T-cell (primary cell): ENCODE data around the gene URAD. TPM values are rescaled to one million over a fixed set of nuclear protein-coding genes. Genes with fewer than 3 reads are reported as not detected.

Source experiments
- ATAC-seq, 4 experiments: fragments of 200-7000 bp in 3 of 4; fragments of 150-1000 bp in 1 of 4; cut with Tn5 transposase; replicated peaks in 1 of 4; 1 replicate in 3 of 4; 2 replicates in 1 of 4; pipeline ENCODE4 v1.10.0; 2021; ENCODE audit warnings: moderate library complexity in 3 of 4, mild to moderate bottlenecking in 2 of 4, moderate number of reproducible peaks in 1 of 4
- CTCF ChIA-PET, 2 donors: fragments of 300-600 bp; sonication (Branson Sonifier 250); formaldehyde crosslinking; loops; one replicate each; lab custom pipeline; 2022; ENCODE audit warnings: antibody characterized with exemption in 2 of 2; lab: Charles Lee
- POLR2A ChIA-PET, 2 donors: fragments of 300-600 bp; sonication (Branson Sonifier 250); formaldehyde crosslinking; loops; one replicate each; lab custom pipeline; 2022; ENCODE audit warnings: antibody characterized with exemption in 2 of 2; lab: Charles Lee
- DNase-seq, 35 experiments: peaks; one replicate each; pipeline versions ENCODE4 v3.0.0 to v3.0.0-alpha.2; 2013 to 2023
- H3K27ac ChIP-seq: one replicate; pipeline ENCODE4 v1.5.1; 2013; ENCODE audit warnings: low read length
- H3K27me3 ChIP-seq, 2 experiments: replicated peaks in 1 of 2; 1 replicate in 1 of 2; 2 replicates in 1 of 2; pipeline versions ENCODE4 v1.6.1 to v1.7.0; 2013; ENCODE audit warnings: low read length in 1 of 2, mixed read lengths in 1 of 2; ENCODE audit not compliant: control insufficient read depth in 2 of 2, insufficient read depth in 2 of 2; ENCODE audit errors: extremely low read depth in 1 of 2
- H3K36me3 ChIP-seq, 2 donors: 1 replicate in 1 of 2; 2 replicates in 1 of 2; pipeline versions ENCODE4 v1.6.1 to v1.7.0; 2013; ENCODE audit warnings: low read length in 1 of 2; ENCODE audit not compliant: control insufficient read depth in 2 of 2, insufficient read depth in 1 of 2; ENCODE audit errors: extremely low read depth in 1 of 2
- H3K4me1 ChIP-seq, 2 experiments: 1 replicate in 1 of 2; 2 replicates in 1 of 2; pipeline versions ENCODE4 v1.6.1 to v1.7.0; 2013; ENCODE audit warnings: low read length in 2 of 2, mixed read lengths in 1 of 2; ENCODE audit not compliant: insufficient read depth in 2 of 2, control insufficient read depth in 1 of 2; ENCODE audit errors: extremely low read depth in 1 of 2
- H3K4me3 ChIP-seq, 2 donors: 1 replicate in 1 of 2; 2 replicates in 1 of 2; pipeline versions ENCODE4 v1.5.1 to v1.7.0; 2013; ENCODE audit warnings: mild to moderate bottlenecking in 2 of 2, low read length in 1 of 2, moderate library complexity in 1 of 2; ENCODE audit not compliant: control insufficient read depth in 1 of 2; ENCODE audit errors: extremely low read depth in 1 of 2
- H3K9me3 ChIP-seq: 2 replicates; pipeline ENCODE4 v1.7.0; 2013
- H3K27ac Mint-ChIP-seq, 2 donors: one replicate each; pipeline ENCODE4 v1.8.0; 2020 to 2021; ENCODE audit warnings: mild to moderate bottlenecking in 2 of 2, mixed read lengths in 2 of 2
- H3K27me3 Mint-ChIP-seq, 2 donors: one replicate each; pipeline ENCODE4 v1.8.0; 2021 to 2022; ENCODE audit warnings: mixed read lengths in 2 of 2
- H3K36me3 Mint-ChIP-seq: one replicate; pipeline ENCODE4 v1.8.0; 2021; ENCODE audit warnings: mixed read lengths
- H3K4me1 Mint-ChIP-seq, 3 donors: one replicate each; pipeline ENCODE4 v1.8.0; 2020 to 2022; ENCODE audit warnings: mixed read lengths in 3 of 3, mild to moderate bottlenecking in 1 of 3
- H3K4me3 Mint-ChIP-seq, 3 donors: one replicate each; pipeline ENCODE4 v1.8.0; 2020 to 2022; ENCODE audit warnings: mild to moderate bottlenecking in 3 of 3, mixed read lengths in 3 of 3, moderate library complexity in 3 of 3
- H3K9me3 Mint-ChIP-seq, 3 donors: one replicate each; pipeline ENCODE4 v1.8.0; 2020 to 2022; ENCODE audit warnings: mixed read lengths in 3 of 3
- WGBS: methylation state at CpG from one replicate; pipeline ENCODE4 v1.1.5; 2013; ENCODE audit warnings: missing lambda C conversion rate; ENCODE audit not compliant: insufficient coverage; 5-methylcytosine and 5-hydroxymethylcytosine counted together
- total RNA-seq, 35 experiments: library from RNA in 6 of 35; stranded (reverse) in 6 of 35; fragments of 120-200 nt in 1 of 35; gene quantifications; one replicate each; pipeline versions ENCODE4 v1.2.1 to v1.2.4 and lab custom pipeline; 2013 to 2026

The URAD gene
- total RNA-seq, 5 donors from 2014 or later (not counting 1 experiment from before 2014, with no cell fraction given) = not detected

GRCh38 chr13:27982361-27982760, 6.1 kb downstream of the URAD start:
- H3K27ac Mint-ChIP-seq = no peak overlapping the region
- DNase-seq = no peak
- Histone ChIP-seq H3K36me3 (no peaks in the 10 kb centered on the region), H3K27me3 (peaks cover 28 to 66% of the 10 kb centered on the region in 2 experiments), H3K9me3 (no peaks in the 10 kb centered on the region), H3K4me3 (no peak overlapping the region), H3K27ac (no peak overlapping the region), H3K4me1 (peaks cover 0 to 18% of the 10 kb centered on the region in 2 experiments)
- CTCF ChIA-PET = interaction anchor here (0.6 to 3.7 kb wide), 5 partner anchors 15 to 620 kb away, joined by 3 to 51 read pairs (median 14); no protein-coding TSS in a partner anchor
- H3K4me3 Mint-ChIP-seq = no peak overlapping the region
- WGBS = 70% methylated on average over 2 of the region's 2 CpGs
- no peaks in the 10 kb centered on the region for H3K9me3 Mint-ChIP-seq
- POLR2A ChIA-PET = no interaction called here
- no peaks in the 10 kb centered on the region for H3K36me3 Mint-ChIP-seq
- peaks cover 66 to 70% of the 10 kb centered on the region in 2 donors for H3K27me3 Mint-ChIP-seq
- peaks cover 8 to 23% (median 21%) of the 10 kb centered on the region in 3 donors for H3K4me1 Mint-ChIP-seq
- no peak for ATAC-seq

- Mint-ChIP-seq H3K27me3 (peaks cover 62 to 70% of the 10 kb centered on the region in 2 donors), H3K9me3 (no peaks in the 10 kb centered on the region), H3K4me1 (peaks cover 9 to 25% (median 22%) of the 10 kb centered on the region in 3 donors), H3K4me3 (no peak overlapping the region), H3K36me3 (no peaks in the 10 kb centered on the region), H3K27ac (no peak overlapping the region)
- CTCF ChIA-PET = interaction anchor here in 1 of 2 donors (0.6 to 0.8 kb wide), 2 partner anchors 152 to 155 kb away, joined by 3 read pairs; no protein-coding TSS in a partner anchor
- POLR2A ChIA-PET = no interaction called here
- Histone ChIP-seq H3K27ac (no peak overlapping the region), H3K4me3 (no peak overlapping the region), H3K9me3 (no peaks in the 10 kb centered on the region), H3K36me3 (no peaks in the 10 kb centered on the region), H3K4me1 (peaks cover 0 to 18% of the 10 kb centered on the region in 2 experiments), H3K27me3 (peaks cover 33 to 69% of the 10 kb centered on the region in 2 experiments)
- 58% methylated on average over 3 of the region's 11 CpGs for WGBS
- ATAC-seq (no peak), DNase-seq (no peak)
Observed at GRCh38 chr13:27981006-27981708, 7.3 kb downstream of the URAD start.

- Histone ChIP-seq H3K4me3 (no peak overlapping the region), H3K27ac (no peak overlapping the region), H3K9me3 (no peaks in the 10 kb centered on the region), H3K27me3 (peaks cover 33 to 72% of the 10 kb centered on the region in 2 experiments), H3K36me3 (no peaks in the 10 kb centered on the region), H3K4me1 (peaks cover 0 to 24% of the 10 kb centered on the region in 2 experiments)
- Mint-ChIP-seq H3K4me1 (peaks cover 13 to 30% (median 27%) of the 10 kb centered on the region in 3 donors), H3K9me3 (no peaks in the 10 kb centered on the region), H3K36me3 (no peaks in the 10 kb centered on the region), H3K27ac (no peak overlapping the region), H3K27me3 (peaks cover 67 to 76% of the 10 kb centered on the region in 2 donors), H3K4me3 (peak overlapping the region in 1 of 3 donors; percentile 25)
- CTCF ChIA-PET = no interaction called here
- 18% methylated on average over 44 of the region's 54 CpGs for WGBS
- POLR2A ChIA-PET = no interaction called here
- ATAC-seq (no peak), DNase-seq (no peak)
Observed at GRCh38 chr13:27980280-27980998, 8.1 kb downstream of the URAD start.

GRCh38 chr13:27979765-27980279, 8.7 kb downstream of the URAD start:
- POLR2A ChIA-PET = no interaction called here
- 23% methylated on average over 9 of the region's 15 CpGs for WGBS
- Histone ChIP-seq H3K27ac (no peak overlapping the region), H3K36me3 (no peaks in the 10 kb centered on the region), H3K4me1 (peaks cover 0 to 26% of the 10 kb centered on the region in 2 experiments), H3K9me3 (no peaks in the 10 kb centered on the region), H3K27me3 (peaks cover 33 to 73% of the 10 kb centered on the region in 2 experiments), H3K4me3 (no peak overlapping the region)
- DNase-seq (no peak), ATAC-seq (no peak)
- Mint-ChIP-seq H3K36me3 (no peaks in the 10 kb centered on the region), H3K9me3 (no peaks in the 10 kb centered on the region), H3K4me3 (peak overlapping the region in 2 of 3 donors; percentile 25 to 30), H3K4me1 (peaks cover 13 to 33% (median 30%) of the 10 kb centered on the region in 3 donors), H3K27ac (no peak overlapping the region), H3K27me3 (peaks cover 73 to 82% of the 10 kb centered on the region in 2 donors)
- CTCF ChIA-PET = no interaction called here

- H3K36me3 ChIP-seq = no peaks in the 10 kb centered on the region
- Mint-ChIP-seq H3K36me3 (no peaks in the 10 kb centered on the region), H3K4me3 (peak overlapping the region in 1 of 3 donors; percentile 30), H3K9me3 (no peaks in the 10 kb centered on the region), H3K4me1 (peaks cover 13 to 33% (median 30%) of the 10 kb centered on the region in 3 donors), H3K27me3 (peaks cover 78 to 87% of the 10 kb centered on the region in 2 donors), H3K27ac (no peak overlapping the region)
- no peak for DNase-seq
- peaks cover 39 to 78% of the 10 kb centered on the region in 2 experiments for H3K27me3 ChIP-seq
- CTCF ChIA-PET = no interaction called here
- H3K4me3 ChIP-seq = no peak overlapping the region
- no peak for ATAC-seq
- POLR2A ChIA-PET = no interaction called here
- peaks cover 0 to 26% of the 10 kb centered on the region in 2 experiments for H3K4me1 ChIP-seq
- no peaks in the 10 kb centered on the region for H3K9me3 ChIP-seq
- WGBS = 5% methylated on average over 5 of the region's 15 CpGs
- no peak overlapping the region for H3K27ac ChIP-seq
Observed at GRCh38 chr13:27979001-27979643, 9.4 kb downstream of the URAD start.
